Stimulated activated naive B cell treated with anti-CD40 and anti-IgM and Interleukin-4, amounts not matched to agents 10 μg/mL and 1 μg/mL and 100 μg/mL, for 72 hours (primary cell): ENCODE data around the gene CYP3A4.
"Not testable (repeated sequence)": the region's sequence is repeated elsewhere in the genome, so short reads cannot be mapped to it uniquely, and the experiment has no call there.

ENCODE experiments used
- ATAC-seq, 2 donors: fragments of 150-1000 bp; cut with Tn5 transposase; replicated peaks; 2 replicates each; pipeline ENCODE4 v1.10.0; 2021; ENCODE audit warnings: moderate library complexity in 1 of 2
- DNase-seq: peaks from one replicate; pipeline ENCODE4 v3.0.0; 2021
- H3K27ac Mint-ChIP-seq: one replicate; pipeline ENCODE4 v1.8.0; 2022; ENCODE audit warnings: mild to moderate bottlenecking, mixed read lengths
- H3K27me3 Mint-ChIP-seq, 2 donors: one replicate each; pipeline ENCODE4 v1.8.0; 2022; ENCODE audit warnings: mixed read lengths in 2 of 2
- H3K36me3 Mint-ChIP-seq, 2 donors: one replicate each; pipeline ENCODE4 v1.8.0; 2022; ENCODE audit warnings: mixed read lengths in 2 of 2, mild to moderate bottlenecking in 1 of 2
- H3K4me1 Mint-ChIP-seq, 2 donors: one replicate each; pipeline ENCODE4 v1.8.0; 2022; ENCODE audit warnings: mixed read lengths in 2 of 2, mild to moderate bottlenecking in 1 of 2
- H3K4me3 Mint-ChIP-seq, 2 donors: one replicate each; pipeline ENCODE4 v1.8.0; 2022; ENCODE audit warnings: mild to moderate bottlenecking in 2 of 2, mixed read lengths in 2 of 2, moderate library complexity in 1 of 2
- H3K9me3 Mint-ChIP-seq, 2 donors: one replicate each; pipeline ENCODE4 v1.8.0; 2022; ENCODE audit warnings: mixed read lengths in 2 of 2, mild to moderate bottlenecking in 1 of 2

The CYP3A4 gene

DNA sequence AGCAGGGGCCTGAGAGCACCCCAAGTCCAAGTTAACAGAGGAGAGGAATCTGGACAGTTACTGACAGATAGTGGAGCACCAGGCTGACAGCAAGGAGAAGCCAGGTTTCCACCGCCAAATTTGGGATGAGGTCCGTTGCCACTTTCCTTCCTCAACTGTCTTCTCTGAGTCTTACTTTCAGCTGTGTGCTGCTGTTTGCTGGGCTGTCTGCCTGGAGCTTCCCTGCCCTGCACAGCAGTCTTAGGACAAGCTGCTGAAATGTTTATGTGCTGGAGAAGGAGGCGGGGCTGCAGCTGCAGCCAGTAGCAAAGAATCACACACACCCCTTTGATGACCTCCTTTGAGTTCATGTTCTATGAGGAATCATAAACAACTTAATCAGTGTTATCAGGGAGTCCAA, 31.6 kb downstream of the CYP3A4 start:
- Mint-ChIP-seq H3K4me3 (no peak overlapping the region), H3K4me1 (no peaks in the 10 kb centered on the region), H3K27ac (no peak overlapping the region), H3K36me3 (peaks cover 0 to 3% of the 10 kb centered on the region in 2 donors), H3K27me3 (peaks cover 58 to 79% of the 10 kb centered on the region in 2 donors), H3K9me3 (peaks cover 0 to 5% of the 10 kb centered on the region in 2 donors)
- no peak for DNase-seq
- ATAC-seq: no peak

DNA sequence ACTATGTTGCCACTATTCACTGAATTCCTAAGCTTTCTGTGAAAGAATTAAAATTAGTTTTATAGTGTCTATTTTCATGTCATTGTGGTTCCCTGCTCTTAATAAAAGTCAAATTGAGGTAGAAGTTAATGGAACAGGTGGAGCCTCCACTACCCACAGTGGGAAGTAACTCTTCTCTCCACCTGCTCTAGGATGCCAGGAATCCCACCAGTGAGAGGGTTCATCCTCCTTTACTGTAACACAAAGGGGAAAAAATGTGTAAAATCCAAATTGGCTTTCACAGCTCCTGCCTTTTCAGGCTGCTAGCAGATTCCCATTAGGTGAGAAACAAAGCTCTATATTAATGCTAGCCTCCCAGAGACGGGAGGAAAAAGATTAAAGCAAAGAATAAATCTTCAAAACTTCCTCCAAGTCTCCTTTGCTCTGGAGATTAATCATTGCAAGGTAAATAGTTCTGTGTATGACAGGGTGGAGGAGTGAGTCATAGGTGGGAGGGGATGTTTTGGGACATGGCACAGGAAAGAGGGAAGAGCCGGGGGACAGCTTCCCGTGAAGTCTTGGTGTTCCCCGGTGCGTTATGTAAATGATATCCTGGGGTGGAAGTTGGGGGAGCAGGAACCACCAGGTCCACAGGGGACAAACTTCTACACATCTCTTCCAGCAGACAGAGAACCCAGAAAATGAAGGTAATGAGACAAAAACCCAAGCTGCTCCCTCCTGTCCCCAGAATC, 32.5 kb downstream of the CYP3A4 start:
- H3K4me1 Mint-ChIP-seq, H3K4me3 Mint-ChIP-seq, H3K36me3 Mint-ChIP-seq, H3K27ac Mint-ChIP-seq, DNase-seq, ATAC-seq, H3K9me3 Mint-ChIP-seq: not testable (repeated sequence)
- peaks cover 50 to 71% of the 10 kb centered on the region in 2 donors for H3K27me3 Mint-ChIP-seq

DNA sequence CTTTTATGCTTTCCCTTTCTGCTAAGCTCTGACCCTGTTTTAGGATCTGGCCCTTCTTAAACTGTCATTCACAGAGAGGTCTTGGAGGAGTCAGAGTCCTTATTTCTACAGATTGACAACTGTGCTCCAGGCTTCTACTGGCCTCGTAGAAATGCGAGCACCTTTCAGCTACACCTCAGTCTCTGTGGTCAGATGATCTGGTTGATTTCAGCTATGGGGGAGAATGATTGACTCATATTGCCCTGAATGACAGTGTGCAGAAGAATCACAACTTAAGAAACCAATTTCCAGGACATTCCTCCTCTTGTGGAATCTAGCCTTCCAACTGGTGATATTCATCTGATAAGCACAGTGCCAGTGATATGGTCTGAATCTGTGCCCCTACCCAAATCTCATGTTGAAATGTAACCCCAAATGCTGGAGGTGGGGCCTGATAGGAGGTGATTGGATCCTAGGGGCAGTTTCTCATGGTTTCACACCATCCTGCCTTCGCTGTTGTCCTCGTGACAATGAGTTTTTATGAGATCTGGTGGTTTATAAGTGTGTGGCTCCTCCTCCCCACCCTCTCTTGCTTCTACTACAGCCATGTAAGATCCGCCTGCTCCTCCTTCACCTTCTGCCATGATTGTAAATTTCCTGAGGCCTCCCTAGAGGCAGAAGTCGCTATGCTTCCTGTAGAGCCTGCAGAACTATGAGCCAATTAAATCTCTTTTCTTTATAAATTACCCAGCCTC, 35.0 kb downstream of the CYP3A4 start:
- H3K36me3 Mint-ChIP-seq: peaks cover 5 to 6% of the 10 kb centered on the region in 2 donors
- ATAC-seq (no peak), DNase-seq (no peak)
- no peak overlapping the region for H3K4me3 Mint-ChIP-seq
- H3K4me1 Mint-ChIP-seq: no peaks in the 10 kb centered on the region
- peaks cover 46 to 64% of the 10 kb centered on the region in 2 donors for H3K27me3 Mint-ChIP-seq
- H3K9me3 Mint-ChIP-seq: peaks cover 6 to 11% of the 10 kb centered on the region in 2 donors
- no peak overlapping the region for H3K27ac Mint-ChIP-seq

DNA sequence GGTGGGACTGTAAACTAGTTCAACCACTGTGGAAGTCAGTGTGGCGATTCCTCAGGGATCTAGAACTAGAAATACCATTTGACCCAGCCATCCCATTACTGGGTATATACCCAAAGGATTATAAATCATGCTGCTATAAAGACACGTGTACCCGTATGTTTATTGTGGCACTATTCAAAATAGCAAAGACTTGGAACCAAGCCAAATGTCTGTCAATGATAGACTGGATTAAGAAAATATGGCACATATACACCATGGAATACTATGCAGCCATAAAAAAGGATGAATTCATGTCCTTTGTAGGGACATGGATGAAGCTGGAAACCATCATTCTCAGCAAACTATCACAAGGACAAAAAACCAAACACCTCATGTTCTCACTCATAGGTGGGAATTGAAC, 37.1 kb downstream of the CYP3A4 start:
- H3K27ac Mint-ChIP-seq, ATAC-seq, H3K4me1 Mint-ChIP-seq, H3K4me3 Mint-ChIP-seq, DNase-seq: not testable (repeated sequence)
- peaks cover 6 to 13% of the 10 kb centered on the region in 2 donors for H3K36me3 Mint-ChIP-seq
- H3K9me3 Mint-ChIP-seq: peaks cover 7 to 14% of the 10 kb centered on the region in 2 donors
- H3K27me3 Mint-ChIP-seq: peaks cover 45 to 62% of the 10 kb centered on the region in 2 donors

- H3K4me1 Mint-ChIP-seq: not testable (repeated sequence)
These were observed 38.6 kb downstream of the CYP3A4 start for GRCh38 chr7:99745395-99745794.

DNA sequence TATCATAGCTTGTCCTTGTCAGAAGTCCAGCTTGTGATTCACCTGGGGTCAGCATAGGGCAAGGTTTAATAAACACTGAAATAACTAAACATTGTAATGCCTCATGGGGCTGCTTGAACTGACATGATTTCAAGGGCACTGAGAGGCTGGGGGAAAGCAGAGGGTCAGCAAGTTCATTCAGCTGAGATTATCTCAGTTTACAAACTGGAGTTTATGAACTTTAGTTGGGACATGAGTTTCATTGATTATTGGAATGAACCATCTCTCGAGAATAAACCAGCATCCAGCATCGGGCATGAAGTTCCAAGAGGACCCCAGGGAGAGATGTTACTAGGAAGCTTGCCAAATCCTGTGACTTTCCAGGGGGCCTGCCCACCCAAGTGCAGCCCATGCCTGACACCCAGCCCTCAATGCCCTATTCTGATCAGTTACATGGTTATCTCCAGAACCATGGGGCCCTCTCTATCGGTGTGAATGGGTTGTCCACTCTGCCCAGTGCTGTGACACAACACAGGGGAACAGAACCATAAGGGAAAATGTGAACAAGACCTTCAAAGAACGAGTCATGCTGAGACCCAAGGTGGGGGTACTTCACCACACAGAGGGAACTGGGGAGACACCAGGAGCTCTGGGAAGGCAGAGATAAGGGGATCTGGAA, 41.1 kb downstream of the CYP3A4 start:
- Mint-ChIP-seq H3K36me3 (peaks cover 14 to 22% of the 10 kb centered on the region in 2 donors), H3K27ac (no peak overlapping the region), H3K4me3 (no peak overlapping the region), H3K9me3 (peaks cover 7 to 14% of the 10 kb centered on the region in 2 donors), H3K4me1 (no peaks in the 10 kb centered on the region), H3K27me3 (peaks cover 42 to 55% of the 10 kb centered on the region in 2 donors)
- DNase-seq: no peak
- no peak for ATAC-seq

More at GRCh38 chr7:99745395-99745794, 38.6 kb downstream of the CYP3A4 start:
- H3K27ac Mint-ChIP-seq, ATAC-seq, DNase-seq, H3K4me3 Mint-ChIP-seq: not testable (repeated sequence)
- peaks cover 6 to 18% of the 10 kb centered on the region in 2 donors for H3K36me3 Mint-ChIP-seq
- H3K9me3 Mint-ChIP-seq: peaks cover 7 to 14% of the 10 kb centered on the region in 2 donors
- peaks cover 58 to 70% of the 10 kb centered on the region in 2 donors for H3K27me3 Mint-ChIP-seq

- H3K36me3 Mint-ChIP-seq: peaks cover 14 to 26% of the 10 kb centered on the region in 2 donors
- peaks cover 7 to 14% of the 10 kb centered on the region in 2 donors for H3K9me3 Mint-ChIP-seq
- H3K27me3 Mint-ChIP-seq: peaks cover 40 to 55% of the 10 kb centered on the region in 2 donors
- DNase-seq (no peak), ATAC-seq (no peak)
- H3K4me3 Mint-ChIP-seq: no peak overlapping the region
- no peaks in the 10 kb centered on the region for H3K4me1 Mint-ChIP-seq
- no peak overlapping the region for H3K27ac Mint-ChIP-seq
These were observed 42.6 kb downstream of the CYP3A4 start for GRCh38 chr7:99741441-99741795.

GRCh38 chr7:99740573-99741440, 43.2 kb downstream of the CYP3A4 start:
- DNase-seq (no peak), ATAC-seq (no peak)
- H3K36me3 Mint-ChIP-seq: peaks cover 13 to 26% of the 10 kb centered on the region in 2 donors
- H3K9me3 Mint-ChIP-seq: peaks cover 7 to 11% of the 10 kb centered on the region in 2 donors
- no peak overlapping the region for H3K4me3 Mint-ChIP-seq
- H3K27ac Mint-ChIP-seq: no peak overlapping the region
- no peaks in the 10 kb centered on the region for H3K4me1 Mint-ChIP-seq
- H3K27me3 Mint-ChIP-seq: peaks cover 38 to 57% of the 10 kb centered on the region in 2 donors

- DNase-seq (no peak), ATAC-seq (no peak)
- H3K27ac Mint-ChIP-seq: no peak overlapping the region
- no peak overlapping the region for H3K4me3 Mint-ChIP-seq
- H3K9me3 Mint-ChIP-seq: peaks cover 6 to 7% of the 10 kb centered on the region in 2 donors
- peaks cover 36 to 58% of the 10 kb centered on the region in 2 donors for H3K27me3 Mint-ChIP-seq
- peaks cover 8 to 26% of the 10 kb centered on the region in 2 donors for H3K36me3 Mint-ChIP-seq
- no peaks in the 10 kb centered on the region for H3K4me1 Mint-ChIP-seq
These were observed 44.0 kb downstream of the CYP3A4 start for GRCh38 chr7:99739699-99740572.

DNA sequence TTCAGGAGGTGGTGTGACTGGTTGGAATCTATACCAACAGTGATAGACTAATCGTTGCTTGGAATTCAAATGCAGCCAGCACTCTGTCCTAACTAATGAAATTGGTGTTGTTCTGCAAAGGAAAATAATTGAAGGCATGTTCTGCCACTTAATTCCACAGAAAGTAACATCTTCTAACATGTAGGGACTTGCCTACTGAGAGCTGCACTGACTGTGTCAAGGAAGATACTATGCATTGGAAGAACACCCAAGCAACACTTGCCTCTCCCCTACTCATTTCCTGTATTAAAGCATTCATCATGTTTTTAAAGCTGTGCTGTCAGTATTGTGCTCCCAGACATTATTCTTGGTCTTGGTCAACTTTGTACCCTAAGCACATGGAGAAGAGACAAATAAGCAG, 46.3 kb downstream of the CYP3A4 start:
- H3K36me3 Mint-ChIP-seq: peaks cover 8 to 16% of the 10 kb centered on the region in 2 donors
- peaks cover 24 to 50% of the 10 kb centered on the region in 2 donors for H3K27me3 Mint-ChIP-seq
- no peaks in the 10 kb centered on the region for H3K4me1 Mint-ChIP-seq
- no peak for DNase-seq
- no peak overlapping the region for H3K4me3 Mint-ChIP-seq
- no peak overlapping the region for H3K27ac Mint-ChIP-seq
- no peak for ATAC-seq
- H3K9me3 Mint-ChIP-seq: no peaks in the 10 kb centered on the region

DNA sequence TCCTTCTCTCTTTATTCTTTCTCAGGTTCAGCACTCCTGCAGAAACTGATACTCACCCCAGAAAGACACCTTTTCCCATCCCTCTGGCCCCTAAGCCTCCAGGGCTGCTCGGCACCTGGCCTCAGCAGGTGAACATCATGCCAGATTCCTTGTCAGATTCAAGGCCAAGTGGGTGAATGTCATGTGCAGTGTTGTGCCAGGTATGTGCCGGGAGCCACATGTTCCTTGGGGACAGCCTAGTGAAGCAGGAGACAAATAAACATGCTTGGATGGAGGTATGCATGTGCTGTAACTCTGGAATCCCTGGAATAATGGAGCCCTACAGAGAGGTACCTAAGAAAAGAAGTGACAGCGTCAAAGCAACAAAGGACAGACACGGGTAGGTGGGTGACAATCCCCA, 47.3 kb downstream of the CYP3A4 start:
- not testable (repeated sequence) for H3K4me3 Mint-ChIP-seq

DNA sequence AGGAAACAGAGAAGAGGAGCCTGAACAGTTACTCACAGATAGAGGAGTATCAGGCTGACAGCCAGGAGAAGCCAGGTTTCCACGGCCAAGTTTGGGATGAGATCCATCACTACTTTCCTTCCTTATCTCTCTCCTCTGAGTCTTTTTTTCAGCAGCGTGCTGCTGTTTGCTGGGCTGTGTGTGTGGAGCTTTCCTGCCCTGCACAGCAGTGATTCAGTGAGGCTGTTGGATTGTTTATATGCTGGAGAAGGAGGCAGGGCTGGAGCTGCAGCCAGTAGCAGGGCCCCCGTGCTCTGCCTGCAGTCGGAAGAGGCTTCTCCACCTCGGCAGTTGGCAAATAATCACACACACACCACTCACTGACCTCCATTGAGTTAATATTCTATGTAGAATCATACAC, 49.0 kb downstream of the CYP3A4 start, which contains the start of gene CYP3A7:
Gene CYP3A7 (minus strand): TSS at position 210 of the 400 bp plus-strand sequence. CDS start 103 bp downstream, at position 107.
- no peak within 1 kb of the TSS for H3K4me3 Mint-ChIP-seq
- peaks cover 8% of the 10 kb centered on the region in 2 donors for H3K36me3 Mint-ChIP-seq
- DNase-seq (no peak), ATAC-seq (no peak)
- H3K27me3 Mint-ChIP-seq: peaks cover 9 to 28% of the 10 kb centered on the region in 2 donors
- H3K9me3 Mint-ChIP-seq: no peaks in the 10 kb centered on the region
- H3K4me1 Mint-ChIP-seq: no peaks in the 10 kb centered on the region
- H3K27ac Mint-ChIP-seq: no peak within 1 kb of the TSS

More for the DNA sequence above, 47.3 kb downstream of the CYP3A4 start:
- DNase-seq, H3K4me1 Mint-ChIP-seq, ATAC-seq, H3K9me3 Mint-ChIP-seq, H3K27ac Mint-ChIP-seq: not testable (repeated sequence)
- Mint-ChIP-seq H3K36me3 (peaks cover 8 to 12% of the 10 kb centered on the region in 2 donors), H3K27me3 (peaks cover 20 to 40% of the 10 kb centered on the region in 2 donors)

DNA sequence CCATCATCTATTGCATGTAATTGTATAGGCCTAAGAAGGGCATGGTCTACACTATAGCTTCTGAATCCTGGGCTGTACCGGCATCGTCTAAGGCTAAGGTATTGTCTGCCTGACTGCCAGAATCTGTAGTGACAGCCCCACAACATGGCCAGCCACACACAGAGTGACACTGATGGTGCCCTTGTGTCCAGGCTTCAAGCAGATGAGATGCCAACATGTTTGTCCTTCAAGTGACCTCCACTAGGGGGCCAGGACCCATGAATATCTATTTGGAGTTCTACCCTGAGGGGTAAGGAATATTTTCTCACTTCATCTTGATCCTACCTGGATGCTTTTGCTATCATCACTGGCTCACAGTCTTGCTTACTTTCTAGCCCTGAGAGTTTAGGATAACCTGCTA, 50.5 kb downstream of the CYP3A4 start:
- Mint-ChIP-seq H3K27ac (no peak overlapping the region), H3K4me1 (no peaks in the 10 kb centered on the region), H3K27me3 (peaks cover 9 to 28% of the 10 kb centered on the region in 2 donors), H3K4me3 (no peak overlapping the region), H3K9me3 (no peaks in the 10 kb centered on the region), H3K36me3 (peaks cover 0 to 4% of the 10 kb centered on the region in 2 donors)
- ATAC-seq: no peak
- no peak for DNase-seq
